Measurements from ENCODE around the gene PALS2. TPM values are rescaled to one million over a fixed set of nuclear protein-coding genes. Genes with fewer than 3 reads are reported as not detected.

The PALS2 gene
- total RNA-seq, 1 experiment from 2014 or later: 44.6 TPM

DNA sequence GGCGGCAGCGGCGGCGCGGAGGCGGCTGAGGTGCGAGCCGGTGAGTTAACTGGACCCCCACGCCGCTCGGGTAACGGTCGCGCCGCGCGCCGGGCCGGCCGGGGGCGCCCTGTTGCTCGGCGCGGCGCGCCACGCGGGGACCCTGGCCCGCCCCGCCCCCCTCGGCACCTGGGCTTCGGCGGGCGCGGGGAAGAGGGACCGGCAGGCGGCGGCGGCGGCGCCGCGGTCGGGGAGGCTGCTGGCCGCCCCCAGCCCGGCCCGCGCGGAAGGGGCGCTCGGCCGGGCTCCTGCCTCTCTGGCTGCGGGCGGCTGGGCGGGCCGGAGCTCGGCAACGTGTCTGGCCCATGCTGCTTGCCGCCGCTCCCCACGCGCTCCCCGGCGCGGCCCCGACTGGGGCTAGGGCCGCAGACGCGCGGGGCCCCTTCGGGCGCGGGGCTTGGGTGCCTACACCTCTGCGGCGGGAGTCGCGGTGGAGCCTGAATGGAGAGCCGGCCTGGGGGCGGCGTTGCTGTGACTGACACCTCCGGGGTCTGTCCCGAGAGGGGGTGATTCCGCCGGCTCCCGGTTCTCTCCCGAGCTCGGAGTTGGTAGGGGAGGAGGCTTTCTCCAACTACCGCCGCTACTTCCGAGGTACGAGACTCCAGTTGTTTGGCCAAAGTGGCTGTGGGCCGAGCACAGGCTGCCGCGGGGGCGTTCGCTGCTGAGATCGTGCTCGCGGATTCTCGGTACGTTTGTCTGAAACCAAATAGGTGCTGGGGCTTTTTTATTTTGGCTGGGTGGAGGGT is 494 bp downstream of the PALS2 start:
- ATAC-seq (peak; percentile 47), DNase-seq (ENCODE audit: low read depth, low spot score) (no peak)
- no TSS peak for BruUV-seq (replicated peaks)
- no peak overlapping the region for H2AFZ ChIP-seq (ENCODE audit: low read depth, low read length, poor library complexity, severe bottlenecking)
- H3K9ac ChIP-seq (ENCODE audit: low read length): peak overlapping the region; percentile 77
- no peaks in the 10 kb centered on the region for H3K36me3 ChIP-seq (ENCODE audit: control insufficient read depth in 1 of 2, insufficient read depth in 2 of 2, low read length in 2 of 2)
- H3K9me2 ChIP-seq (ENCODE audit: insufficient read depth): no peaks in the 10 kb centered on the region
- peak overlapping the region; percentile 94 for H3K4me2 ChIP-seq (ENCODE audit: low read length)
- H3K27ac ChIP-seq (ENCODE audit: low read depth, low read length): peak overlapping the region; percentile 80
- peak overlapping the region; percentile 77 to 80 for H3K4me3 ChIP-seq (replicated peaks in 1 of 2; ENCODE audit: low read depth in 1 of 2, low read length in 2 of 2)
- peaks cover 20% of the 10 kb centered on the region for H3K27me3 ChIP-seq (ENCODE audit: insufficient read depth, low read length)
- ChIA-PET CTCF (interaction anchor here (0.6 to 1.0 kb wide), 3 partner anchors 91 to 255 kb away, joined by 3 read pairs; no protein-coding TSS in a partner anchor), RAD21 (ENCODE audit: low non-redundant PET in 1 of 2, low total read pairs in 2 of 2, uncharacterized antibody in 2 of 2, unreplicated experiment in 2 of 2) (no interaction called here), POLR2A (no interaction called here)
- H4K20me1 ChIP-seq (ENCODE audit: insufficient read depth): peaks cover 14% of the 10 kb centered on the region; the same call in 1 of the 2 replicates
- H3K79me2 ChIP-seq (ENCODE audit: insufficient read depth, low read length): peaks cover 50% of the 10 kb centered on the region
- intact Hi-C loops (cut with micrococcal nuclease): no loop called here
- H3K9me3 ChIP-seq (ENCODE audit: control insufficient read depth in 1 of 2, insufficient read depth in 1 of 2, low read depth in 1 of 2, low read length in 2 of 2): no peaks in the 10 kb centered on the region
- peaks cover 8 to 24% of the 10 kb centered on the region in 2 experiments; a peak in 3 of 4 replicates for H3K4me1 ChIP-seq (ENCODE audit: control insufficient read depth in 1 of 2, insufficient read depth in 2 of 2, low read length in 2 of 2)
- TF ChIP-seq CEBPB (IDR thresholded peaks at IDR 0.05; ENCODE audit: low read depth): no peak
- TF ChIP-seq, protein P1, sequence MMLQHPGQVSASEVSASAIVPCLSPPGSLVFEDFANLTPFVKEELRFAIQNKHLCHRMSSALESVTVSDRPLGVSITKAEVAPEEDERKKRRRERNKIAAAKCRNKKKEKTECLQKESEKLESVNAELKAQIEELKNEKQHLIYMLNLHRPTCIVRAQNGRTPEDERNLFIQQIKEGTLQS (IDR thresholded peaks at IDR 0.05): no peak
- no peak for TF ChIP-seq SIN3A (IDR thresholded peaks at IDR 0.05; ENCODE audit: low read depth)
- TF ChIP-seq POLR2A (IDR thresholded peaks at IDR 0.05; ENCODE audit: borderline replicate concordance, extremely low read depth, insufficient read depth, insufficient read length): no peak
- TF ChIP-seq EZH2 (IDR thresholded peaks at IDR 0.05): no peak
- TF ChIP-seq RAD21 (IDR thresholded peaks at IDR 0.05; ENCODE audit: low read depth): no peak
- no peak for TF ChIP-seq SP1 (IDR thresholded peaks at IDR 0.05; ENCODE audit: low read depth)
- no peak; the same call in 1 of the 2 replicates for TF ChIP-seq POLR2AphosphoS5 (IDR thresholded peaks at IDR 0.05; ENCODE audit: low read depth, low read length)
- TF ChIP-seq YY1 (IDR thresholded peaks at IDR 0.05; ENCODE audit: extremely low read depth, insufficient replicate concordance, low read depth, low read length): no peak
- TF ChIP-seq ZNF274 (IDR thresholded peaks at IDR 0.05; ENCODE audit: low read depth, low read length): no peak
- no peak for TF ChIP-seq SRF (IDR thresholded peaks at IDR 0.05; ENCODE audit: low read depth)
- no peak for TF ChIP-seq ZBTB33 (IDR thresholded peaks at IDR 0.05; ENCODE audit: extremely low read depth, insufficient replicate concordance, low read length)
- TF ChIP-seq FOSL1 (IDR thresholded peaks at IDR 0.05; ENCODE audit: low read depth): no peak
- TF ChIP-seq, protein P2, sequence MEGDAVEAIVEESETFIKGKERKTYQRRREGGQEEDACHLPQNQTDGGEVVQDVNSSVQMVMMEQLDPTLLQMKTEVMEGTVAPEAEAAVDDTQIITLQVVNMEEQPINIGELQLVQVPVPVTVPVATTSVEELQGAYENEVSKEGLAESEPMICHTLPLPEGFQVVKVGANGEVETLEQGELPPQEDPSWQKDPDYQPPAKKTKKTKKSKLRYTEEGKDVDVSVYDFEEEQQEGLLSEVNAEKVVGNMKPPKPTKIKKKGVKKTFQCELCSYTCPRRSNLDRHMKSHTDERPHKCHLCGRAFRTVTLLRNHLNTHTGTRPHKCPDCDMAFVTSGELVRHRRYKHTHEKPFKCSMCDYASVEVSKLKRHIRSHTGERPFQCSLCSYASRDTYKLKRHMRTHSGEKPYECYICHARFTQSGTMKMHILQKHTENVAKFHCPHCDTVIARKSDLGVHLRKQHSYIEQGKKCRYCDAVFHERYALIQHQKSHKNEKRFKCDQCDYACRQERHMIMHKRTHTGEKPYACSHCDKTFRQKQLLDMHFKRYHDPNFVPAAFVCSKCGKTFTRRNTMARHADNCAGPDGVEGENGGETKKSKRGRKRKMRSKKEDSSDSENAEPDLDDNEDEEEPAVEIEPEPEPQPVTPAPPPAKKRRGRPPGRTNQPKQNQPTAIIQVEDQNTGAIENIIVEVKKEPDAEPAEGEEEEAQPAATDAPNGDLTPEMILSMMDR (IDR thresholded peaks at IDR 0.05 in 2 of 3, conservative IDR thresholded peaks at IDR 0.05 in 1 of 3; ENCODE audit: borderline replicate concordance in 1 of 3, insufficient read depth in 1 of 3, low read depth in 2 of 3, low read length in 2 of 3): no peak
- TF ChIP-seq, protein P3, sequence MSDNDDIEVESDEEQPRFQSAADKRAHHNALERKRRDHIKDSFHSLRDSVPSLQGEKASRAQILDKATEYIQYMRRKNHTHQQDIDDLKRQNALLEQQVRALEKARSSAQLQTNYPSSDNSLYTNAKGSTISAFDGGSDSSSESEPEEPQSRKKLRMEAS (IDR thresholded peaks at IDR 0.05): peak; percentile 10; the same call in 1 of the 2 replicates
- no peak for TF ChIP-seq EZH2phosphoT487 (IDR thresholded peaks at IDR 0.05; ENCODE audit: borderline replicate concordance)
- TF ChIP-seq, protein P4, sequence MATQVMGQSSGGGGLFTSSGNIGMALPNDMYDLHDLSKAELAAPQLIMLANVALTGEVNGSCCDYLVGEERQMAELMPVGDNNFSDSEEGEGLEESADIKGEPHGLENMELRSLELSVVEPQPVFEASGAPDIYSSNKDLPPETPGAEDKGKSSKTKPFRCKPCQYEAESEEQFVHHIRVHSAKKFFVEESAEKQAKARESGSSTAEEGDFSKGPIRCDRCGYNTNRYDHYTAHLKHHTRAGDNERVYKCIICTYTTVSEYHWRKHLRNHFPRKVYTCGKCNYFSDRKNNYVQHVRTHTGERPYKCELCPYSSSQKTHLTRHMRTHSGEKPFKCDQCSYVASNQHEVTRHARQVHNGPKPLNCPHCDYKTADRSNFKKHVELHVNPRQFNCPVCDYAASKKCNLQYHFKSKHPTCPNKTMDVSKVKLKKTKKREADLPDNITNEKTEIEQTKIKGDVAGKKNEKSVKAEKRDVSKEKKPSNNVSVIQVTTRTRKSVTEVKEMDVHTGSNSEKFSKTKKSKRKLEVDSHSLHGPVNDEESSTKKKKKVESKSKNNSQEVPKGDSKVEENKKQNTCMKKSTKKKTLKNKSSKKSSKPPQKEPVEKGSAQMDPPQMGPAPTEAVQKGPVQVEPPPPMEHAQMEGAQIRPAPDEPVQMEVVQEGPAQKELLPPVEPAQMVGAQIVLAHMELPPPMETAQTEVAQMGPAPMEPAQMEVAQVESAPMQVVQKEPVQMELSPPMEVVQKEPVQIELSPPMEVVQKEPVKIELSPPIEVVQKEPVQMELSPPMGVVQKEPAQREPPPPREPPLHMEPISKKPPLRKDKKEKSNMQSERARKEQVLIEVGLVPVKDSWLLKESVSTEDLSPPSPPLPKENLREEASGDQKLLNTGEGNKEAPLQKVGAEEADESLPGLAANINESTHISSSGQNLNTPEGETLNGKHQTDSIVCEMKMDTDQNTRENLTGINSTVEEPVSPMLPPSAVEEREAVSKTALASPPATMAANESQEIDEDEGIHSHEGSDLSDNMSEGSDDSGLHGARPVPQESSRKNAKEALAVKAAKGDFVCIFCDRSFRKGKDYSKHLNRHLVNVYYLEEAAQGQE (IDR thresholded peaks at IDR 0.05; ENCODE audit: low read depth): no peak
- TF ChIP-seq ELF1 (IDR thresholded peaks at IDR 0.05; ENCODE audit: borderline replicate concordance, low read depth): no peak
- TF ChIP-seq JUND (IDR thresholded peaks at IDR 0.05): no peak
- TF ChIP-seq CBX3 (IDR thresholded peaks at IDR 0.05; ENCODE audit: low read depth): no peak
